Endometrium (tissue), 2 donors: ENCODE results near the gene USP35.
"Not testable (repeated sequence)": the region's sequence is repeated elsewhere in the genome, so short reads cannot be mapped to it uniquely, and the experiment has no call there.

Experiments used
- FAIRE-seq: peaks from 2 replicates; lab custom pipeline; 2012; peaks lifted over from hg19 to GRCh38; lab: Jason Lieb, UNC
- donor health status: control.
- donor health status: control.

Gene USP35

DNA sequence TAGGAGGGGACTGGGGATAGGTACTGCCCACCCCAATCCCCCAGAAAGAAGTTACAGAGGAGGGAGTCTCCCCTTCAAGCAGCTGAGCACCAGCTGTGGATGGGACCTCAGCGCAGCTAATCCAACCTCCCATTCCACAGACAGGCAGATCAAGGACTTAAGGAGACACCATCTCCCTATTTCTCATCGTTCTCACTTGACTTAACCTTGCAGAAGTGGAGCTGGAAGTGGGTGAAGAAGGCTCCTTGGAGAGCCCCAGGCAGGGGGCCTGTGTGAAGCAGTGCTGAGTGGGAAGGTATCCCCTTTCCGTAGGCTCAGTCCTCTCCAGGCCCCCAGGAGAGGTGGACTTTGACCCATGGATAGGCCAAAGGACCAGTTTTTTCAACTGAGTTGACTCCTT lies 27.3 kb downstream of the USP35 start:
- FAIRE-seq, result no peak

DNA sequence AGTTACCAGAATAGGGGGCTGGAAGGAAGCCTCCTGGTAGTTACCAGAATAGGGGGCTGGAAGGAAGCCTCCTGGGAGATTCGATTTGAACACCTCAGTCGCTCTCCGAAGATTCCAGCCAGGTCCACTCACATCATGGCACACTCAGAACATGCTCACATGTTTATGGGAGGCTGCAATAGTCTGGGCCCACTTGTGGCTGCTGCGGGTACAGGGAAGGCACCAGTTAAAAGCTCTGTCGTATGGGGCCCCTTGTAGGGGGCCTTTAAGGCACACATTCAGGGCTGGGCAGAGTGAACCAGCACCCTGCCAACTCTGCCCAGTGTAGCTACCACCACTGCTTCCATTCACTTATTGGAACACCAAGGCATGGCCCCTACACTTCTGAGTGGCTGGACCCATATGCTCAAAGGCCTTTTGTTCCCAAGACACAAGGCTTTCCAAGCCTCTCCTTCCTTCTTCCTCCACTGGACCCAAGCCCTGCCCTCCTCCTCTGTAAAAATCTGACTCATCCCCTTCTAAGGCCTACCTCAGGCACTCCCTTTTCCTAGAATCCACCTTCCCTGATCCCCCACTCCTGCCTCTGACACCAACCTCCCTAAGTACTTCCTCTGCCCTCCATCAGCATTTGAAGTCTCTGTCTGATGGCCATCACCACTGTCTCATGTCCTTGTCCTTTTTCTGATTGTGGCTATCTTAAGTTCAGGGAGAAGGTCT lies 28.0 kb downstream of the USP35 start:
- FAIRE-seq, result no peak

DNA sequence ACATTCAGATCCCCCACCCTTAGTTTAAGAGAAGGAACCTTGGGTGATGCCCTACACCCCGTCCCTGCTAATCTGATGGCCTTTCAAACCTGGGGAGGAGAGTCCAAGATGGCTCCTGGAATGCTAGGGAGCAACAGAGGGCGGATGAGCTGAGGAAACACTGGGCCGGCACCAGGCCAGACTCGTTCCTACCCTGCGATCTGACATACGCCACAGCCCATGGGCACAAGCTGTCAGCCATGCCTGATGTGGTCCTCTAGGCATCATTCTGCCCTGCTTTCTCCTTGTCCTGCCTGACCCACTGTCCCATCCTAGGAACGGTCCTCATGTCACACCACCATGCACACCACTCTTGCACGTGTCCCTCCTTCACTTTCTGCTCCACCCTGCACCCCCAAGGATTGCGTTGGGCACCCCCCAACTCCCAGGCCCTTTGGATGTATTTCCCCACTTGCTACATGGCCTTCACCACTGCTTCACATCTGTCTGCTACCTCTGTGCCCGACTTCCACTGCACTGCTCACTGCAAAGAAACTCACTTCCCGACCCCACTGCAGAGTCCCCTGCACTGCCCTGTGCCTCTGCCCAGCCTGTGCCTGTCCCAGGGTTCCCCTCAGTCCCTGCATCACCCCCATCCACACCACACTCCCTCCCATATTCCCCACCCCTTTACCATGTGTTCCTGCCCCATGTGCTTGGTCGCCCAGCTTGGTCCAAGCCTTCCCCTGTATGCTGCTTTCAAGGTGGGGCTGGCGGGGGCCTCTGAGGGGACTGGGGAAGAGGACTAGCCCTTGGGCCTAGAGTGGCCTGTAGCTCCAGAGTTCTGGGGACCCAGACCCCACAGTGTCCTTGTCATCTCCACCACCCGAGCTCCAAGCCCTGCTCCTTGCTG lies 29.2 kb downstream of the USP35 start:
- FAIRE-seq, result no peak

DNA sequence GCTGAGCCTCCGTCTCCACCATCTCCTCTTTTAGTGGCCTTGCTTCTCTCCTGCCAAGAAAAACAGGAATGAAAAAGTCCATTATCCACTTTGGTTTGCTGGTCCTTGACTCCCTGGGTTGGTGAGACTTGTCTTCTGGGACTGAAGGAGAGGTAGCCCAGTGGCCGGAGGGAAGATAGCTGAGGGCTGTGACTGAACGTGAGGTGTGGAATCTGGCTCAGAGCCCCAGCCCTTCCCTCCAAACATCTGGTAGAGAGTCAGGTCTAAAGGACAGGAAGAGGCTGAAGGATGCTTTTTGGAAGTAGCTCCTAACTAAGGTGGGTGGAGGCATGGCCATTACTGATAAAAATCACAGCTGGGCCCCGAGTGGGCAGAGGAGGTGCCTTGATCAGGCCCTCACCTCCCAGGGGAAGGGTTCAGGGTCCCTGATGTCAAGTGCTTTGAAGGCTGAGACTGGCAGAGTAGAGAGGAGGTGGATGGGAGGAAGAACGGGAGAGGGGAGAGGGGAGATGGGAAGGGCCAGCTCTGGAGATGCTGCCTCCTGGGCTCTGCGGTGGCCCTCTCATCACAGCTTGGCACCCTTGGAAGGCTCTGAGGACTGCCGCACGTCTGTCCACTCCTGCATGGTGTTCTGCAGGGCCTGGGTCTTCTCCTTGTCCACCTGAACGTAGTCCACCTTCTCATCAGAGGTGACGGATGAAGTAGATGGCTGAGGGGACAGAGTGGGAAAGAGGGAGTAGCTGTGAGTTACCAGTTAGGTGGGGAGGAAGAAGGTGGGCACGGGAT lies 30.2 kb downstream of the USP35 start:
- FAIRE-seq, result no peak

DNA sequence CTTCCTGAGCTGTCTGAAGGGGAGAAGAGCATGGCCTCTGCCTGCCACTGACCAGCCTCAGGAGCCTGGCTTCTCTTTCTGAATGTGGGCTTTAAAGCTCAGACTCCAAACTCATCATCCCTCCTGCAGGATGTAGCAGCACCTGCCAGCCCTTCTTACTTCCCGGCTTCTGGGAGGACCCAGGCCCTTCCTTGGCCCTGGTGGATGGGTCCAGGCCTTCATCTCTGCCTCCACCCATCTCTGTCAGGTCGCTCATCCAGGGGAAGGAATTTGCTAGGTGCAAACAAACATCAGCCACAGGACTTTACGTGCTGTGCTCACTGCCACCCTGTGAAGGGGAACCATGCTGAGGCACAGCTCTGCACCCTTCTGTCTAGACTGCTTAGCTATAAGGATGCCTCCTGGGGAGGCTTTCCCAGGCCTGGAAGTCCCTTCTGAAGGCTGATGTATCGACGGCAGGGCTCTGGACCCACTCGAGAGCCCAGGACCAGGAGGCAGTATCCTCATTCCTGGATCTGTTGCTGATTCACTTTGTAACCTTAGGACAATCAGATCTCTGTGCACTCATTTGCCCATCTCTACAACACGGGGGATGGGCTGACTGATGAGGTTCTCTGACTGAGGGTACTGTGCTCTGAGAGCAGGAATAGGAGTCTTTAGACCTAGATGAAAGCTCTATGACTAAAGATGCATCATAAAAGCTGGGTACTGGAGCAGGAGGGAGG lies 30.9 kb downstream of the USP35 start:
- FAIRE-seq, result no peak

DNA sequence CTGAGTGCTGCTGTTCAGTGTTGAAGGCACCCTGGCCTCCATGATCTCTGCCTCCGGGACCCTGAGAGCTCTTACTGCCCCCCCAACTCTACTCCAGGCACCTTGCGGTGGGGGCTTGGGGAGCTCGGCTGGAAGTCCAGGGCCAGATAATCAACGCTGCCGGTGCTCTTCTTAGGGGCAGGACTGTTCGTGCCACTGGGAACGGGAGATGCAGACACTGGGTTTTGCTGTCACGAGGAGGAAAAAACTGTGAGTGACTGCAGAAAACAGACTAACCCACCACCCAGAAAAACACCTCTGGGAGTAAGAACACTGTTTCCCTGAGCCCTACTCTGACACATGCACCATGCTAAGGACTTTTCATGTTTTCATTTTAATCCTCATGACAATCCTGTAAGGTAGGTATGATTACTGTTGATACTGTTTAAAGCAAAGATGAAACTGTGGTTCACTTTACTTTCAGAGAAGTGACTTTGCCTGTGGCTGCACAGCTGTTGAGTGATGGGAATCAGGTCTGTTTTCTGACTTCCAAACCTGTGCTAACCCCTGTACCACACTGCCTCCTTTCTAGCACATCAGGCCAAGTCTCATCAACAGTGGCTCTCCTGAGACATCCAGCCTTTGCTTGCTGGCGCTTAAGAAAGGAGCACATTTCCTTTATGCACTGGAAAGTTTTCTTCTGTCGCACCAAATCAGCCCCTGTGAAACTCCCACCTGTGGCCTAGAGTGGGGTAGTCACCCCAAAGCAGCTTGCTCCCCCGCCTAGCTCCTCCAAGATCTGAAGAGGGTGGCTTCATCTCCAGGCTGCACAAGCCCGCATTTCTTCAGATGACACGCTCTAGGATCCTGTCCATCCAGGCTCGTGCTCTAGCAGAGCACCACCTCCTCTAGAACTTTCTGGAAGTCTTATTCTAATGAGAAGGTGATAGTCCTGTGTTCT lies 31.8 kb downstream of the USP35 start:
- FAIRE-seq, result no peak

DNA sequence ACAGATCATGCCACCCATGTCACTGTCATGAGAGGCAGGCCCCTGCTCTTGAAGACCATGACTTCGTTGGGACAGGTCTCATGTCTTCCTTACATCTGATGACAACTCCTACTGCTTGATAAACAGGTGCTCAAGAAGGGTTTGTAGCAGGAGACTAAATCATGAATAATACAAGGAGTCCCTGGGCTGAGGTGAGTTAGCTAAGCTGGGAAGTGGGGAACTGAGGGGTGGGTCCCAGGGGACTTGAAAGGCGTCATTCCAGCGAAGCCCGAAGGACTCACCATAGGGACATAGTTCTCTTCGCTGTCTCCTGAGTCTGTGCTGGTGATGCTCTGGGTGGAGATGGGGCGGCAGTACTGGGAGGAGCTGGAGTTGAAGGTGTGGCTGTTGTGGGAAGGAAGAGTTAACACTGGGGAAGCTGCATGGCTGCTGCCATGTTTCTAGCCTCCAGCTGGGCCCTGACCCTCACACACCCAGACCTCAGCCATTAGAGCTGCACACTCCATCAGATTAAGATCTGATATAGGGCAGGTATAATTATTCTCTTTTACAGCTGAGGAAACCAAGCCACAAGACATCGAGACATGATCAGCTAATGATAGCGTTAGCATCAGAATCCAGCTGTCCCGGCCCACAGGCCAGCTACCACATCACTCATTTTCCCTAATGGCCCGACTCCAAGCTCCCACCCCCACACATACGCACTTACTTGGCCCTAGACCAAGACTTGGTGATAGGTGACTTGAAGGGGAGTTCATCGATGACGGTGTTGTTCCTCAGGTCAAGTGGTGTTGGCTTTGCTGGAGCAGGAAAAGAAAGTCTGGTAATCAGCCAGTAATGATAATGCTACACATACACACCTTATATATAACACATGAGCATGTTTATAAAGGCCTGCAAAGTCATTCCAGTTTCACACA lies 32.9 kb downstream of the USP35 start:
- no peak for FAIRE-seq

DNA sequence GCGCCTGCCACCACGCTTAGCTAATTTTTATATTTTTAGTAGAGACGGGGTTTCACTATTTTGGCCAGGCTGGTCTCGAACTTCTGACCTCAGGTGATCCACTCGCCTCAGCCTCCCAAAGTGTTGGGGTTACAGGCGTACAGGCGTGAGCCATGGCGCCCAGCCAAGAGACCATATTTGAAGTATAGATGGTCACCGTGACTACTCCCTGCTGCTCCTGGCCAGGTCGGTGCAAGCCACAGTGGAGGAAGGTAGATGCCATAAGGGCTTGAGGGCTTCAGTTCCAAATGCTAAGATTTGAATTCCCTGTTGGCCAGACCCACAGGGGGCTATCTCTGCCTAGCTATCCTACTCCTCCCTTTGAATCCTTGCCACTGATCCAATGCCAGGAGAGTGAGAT lies 34.0 kb downstream of the USP35 start:
- FAIRE-seq, result not testable (repeated sequence)

DNA sequence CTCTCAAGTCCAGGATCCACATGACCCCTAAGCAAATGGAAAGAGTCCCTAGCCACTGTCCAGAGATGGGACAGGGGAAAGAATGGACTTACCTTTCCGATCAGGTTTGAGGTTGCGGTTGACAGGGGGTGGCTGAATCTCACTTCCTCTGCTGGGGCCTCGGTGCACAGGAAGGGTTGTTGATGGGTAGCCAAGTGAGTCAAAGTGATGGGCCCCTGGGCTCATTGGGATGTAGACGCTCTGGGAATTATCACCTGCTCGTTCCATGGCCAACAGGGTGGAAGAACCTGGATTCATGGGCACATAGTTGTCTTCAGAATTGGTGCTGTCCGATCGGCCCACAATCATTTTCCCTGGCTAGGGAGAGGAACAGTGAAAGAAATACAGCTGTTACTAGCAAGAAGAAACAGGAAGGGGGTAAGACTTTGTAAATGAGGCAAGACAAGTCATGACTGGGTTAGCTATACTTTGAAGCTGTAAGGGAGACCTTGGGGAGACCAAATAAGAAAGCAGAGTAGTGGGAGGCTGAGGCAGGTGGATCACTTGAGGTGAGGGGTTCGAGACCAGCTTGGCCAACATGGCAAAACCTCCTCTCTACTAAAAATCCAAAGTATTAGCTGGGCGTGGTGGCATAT lies 34.7 kb downstream of the USP35 start:
- FAIRE-seq, result no peak

DNA sequence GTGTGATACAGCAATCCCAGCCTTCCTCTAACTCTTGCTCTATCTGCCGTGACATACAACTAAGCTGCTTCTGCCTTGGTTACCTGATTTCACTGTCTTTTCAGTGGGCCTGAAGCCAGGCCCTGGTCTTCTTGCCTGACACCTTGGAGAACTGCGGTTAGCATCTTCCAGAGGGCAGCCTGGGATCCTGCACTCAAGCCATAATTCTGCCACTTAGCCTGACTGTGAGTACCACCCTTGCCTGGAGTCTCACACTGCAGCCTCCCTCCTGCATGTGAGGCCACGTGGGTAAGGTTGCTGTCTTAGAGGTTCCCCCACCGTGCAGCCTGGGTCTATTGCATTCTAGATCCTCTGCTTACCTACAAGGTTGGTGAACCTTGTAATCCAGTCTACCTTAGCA lies 35.8 kb downstream of the USP35 start:
- no peak for FAIRE-seq

DNA sequence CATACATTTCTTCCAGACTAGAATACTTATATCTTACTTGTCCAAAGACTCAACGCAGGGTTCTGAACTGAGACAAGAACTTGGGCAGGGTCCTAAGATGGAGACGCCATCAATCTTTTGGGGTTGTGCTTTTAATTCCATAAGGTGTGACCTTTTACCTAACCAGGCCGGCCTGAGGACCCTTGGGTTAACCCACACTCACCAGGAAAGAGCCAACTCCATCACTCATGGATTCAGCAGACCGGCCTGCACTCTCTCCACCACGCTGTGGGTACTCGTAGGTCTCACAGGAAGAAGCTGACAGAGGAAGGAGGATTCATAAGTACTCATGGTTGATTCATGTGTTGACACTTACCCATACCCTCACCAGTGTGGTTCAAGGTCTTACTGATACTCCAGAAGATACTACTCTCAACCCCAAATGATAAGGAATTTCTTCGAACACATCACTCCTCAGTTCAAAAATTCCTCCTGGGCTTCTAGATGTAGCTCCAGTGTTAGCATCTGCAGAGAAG lies 36.2 kb downstream of the USP35 start:
- no peak for FAIRE-seq

DNA sequence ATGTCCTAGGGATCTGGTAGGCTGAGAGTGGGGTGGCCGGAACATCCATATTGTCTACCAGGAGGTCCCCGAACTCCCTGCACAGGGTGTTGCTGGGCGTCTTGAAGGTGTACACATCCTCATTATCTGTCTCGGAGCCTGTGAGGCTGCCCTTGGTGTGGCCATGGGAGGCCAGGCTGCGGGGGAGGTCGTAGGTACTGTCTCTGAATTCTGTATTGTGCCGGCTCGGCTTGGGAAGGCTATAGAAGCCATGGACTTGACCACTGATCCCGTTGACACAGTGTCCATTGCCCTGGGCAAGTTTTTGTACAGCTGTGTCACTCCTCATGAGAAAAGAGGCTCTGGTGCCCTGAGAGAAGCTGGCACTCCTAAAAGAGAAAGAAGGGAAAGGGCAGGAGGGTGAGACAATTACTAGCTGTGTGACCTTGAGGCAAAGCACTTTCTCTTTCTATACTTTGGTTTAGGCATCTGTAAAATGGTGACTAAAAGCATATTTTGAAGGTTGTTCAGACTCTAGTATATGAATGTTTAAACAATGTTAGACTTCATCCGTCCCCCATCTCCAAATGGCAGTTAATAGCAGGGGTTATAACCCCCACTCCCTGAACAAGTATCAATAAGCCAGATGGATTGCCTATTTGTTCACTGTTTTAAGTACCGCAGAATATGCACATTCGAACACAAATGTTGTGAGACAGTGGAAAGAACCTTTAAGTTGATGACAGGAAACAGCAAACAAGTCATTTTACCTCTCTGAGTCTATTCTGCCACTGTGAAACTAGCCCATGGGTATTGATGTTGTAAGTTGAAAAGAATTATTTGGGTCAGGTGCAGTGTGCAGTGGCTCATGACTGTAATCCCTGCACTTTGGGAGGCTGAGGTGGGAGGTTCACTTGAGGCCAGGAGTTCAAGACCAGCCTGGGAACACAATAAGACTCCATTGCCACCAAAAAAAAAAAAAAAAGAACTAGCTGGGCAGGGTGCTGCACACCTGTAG lies 38.3 kb downstream of the USP35 start:
- no peak for FAIRE-seq

DNA sequence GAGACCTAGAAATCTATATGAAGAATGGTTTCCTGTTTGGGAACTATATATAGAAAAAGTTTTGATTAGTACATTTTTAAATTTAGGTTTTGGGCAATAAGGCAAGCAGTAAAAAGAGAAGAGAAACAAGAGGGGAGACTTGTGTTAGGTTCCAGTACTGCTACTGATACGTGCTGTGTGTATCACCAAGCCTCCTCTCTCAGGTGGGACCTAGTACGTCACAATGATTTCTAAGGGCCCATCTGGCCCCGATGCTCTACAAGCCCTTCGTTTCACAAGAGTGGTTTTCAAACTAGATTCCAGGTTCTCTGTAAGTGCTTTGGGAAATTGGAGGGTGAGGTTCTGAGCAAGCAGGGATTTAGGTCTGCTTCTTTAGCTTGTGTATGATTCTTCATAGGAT lies 39.2 kb downstream of the USP35 start:
- FAIRE-seq, result no peak

DNA sequence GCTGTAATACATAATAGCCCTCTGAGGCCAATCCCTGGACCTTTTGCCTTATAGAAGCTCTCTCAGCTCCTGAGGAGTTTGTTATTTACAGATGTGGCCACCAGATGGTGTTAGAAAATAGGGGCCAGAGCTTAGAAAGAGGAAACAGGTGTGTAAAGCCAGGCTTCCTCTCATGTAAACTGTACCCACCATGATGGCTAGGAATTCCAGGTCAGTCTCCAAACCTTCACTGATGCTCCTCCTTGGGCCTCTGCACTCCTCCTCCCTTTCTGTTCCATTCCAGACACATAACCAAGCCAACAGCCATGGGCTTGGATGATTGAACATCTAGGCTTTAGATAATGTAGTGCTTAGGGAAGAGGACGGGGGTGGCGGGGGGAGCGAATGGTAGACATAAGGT lies 39.7 kb downstream of the USP35 start:
- FAIRE-seq, result no peak

DNA sequence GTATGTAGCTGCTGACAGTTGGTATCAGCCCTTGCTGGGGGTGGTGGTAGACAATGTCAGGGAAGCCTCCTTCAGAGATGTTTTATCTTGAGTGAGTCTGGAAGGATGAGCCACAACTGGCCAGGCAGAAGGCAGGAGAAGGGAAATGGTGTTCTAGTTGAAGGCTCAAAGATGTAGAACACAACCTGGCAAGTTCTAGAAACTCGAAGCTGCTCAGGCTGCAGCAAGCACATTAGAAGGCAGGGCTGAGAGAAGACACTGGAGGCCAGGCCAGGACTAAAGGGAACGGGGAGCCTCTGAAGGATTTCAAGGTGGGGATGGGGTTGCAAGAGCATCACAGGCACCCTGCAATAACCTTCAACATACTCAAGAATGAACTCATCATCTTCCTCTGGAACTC lies 40.4 kb downstream of the USP35 start:
- FAIRE-seq, result no peak

DNA sequence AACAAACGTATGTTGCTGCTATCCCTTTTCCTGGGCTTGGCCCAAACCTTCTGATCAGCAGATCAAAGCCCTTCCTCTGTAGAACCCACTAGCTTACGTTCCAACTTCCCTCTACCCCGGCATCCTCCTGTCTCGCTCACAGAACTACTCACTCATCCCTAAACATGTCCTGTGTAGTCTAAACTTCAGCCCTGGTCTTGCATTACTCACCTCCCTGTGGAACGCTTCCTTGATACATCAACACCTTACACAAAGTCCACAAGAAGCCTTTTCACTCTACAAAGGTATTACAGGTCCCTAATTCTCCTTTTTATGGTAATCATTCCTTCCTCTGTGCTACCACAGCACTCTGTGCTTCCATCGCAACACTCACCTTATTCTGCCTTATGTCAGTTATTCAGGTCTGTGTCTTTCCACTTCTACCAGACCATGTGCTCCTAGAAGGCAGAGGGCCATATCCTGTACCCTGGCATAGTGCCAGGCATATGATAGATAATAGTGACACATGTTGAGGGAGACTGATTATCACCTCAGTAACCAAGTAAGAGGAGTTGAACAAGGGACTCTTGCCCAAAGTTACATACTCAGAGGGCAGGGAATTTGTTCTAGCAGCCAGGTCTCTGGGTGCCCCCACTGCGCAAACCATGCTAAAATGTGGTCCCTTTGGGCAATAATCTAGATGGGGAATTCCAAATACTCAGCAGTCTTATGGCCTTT lies 41.6 kb downstream of the USP35 start:
- no peak for FAIRE-seq

DNA sequence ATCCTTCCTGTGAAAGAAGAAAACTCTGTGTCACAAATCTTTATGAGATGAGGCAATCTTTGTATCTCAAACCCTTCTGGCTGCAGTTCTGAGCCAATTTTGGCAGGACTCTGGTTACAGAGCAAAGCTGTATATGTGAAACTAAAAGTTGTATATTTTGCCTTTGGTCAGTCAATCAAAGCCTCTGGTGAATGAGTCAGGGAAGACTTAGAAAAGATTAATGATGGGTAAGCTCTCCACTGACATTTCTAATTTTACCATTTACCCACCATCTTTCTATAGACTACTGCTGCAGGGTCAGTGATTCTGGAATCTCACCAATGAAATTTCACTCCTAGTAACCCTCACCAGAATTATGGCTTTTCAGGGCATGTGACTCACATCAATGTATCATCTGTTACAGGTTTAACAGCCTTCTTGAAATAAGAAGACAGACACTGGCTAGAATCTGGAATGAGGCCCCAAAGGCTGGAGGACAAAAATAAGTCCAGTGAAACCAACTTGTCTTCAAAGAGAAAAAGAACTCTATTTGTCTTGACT lies 43.3 kb downstream of the USP35 start:
- FAIRE-seq, result no peak
